MV-4-11 (cell line): ENCODE measurements around the gene TADA2A.

Experiments used
- DNase-seq: peaks from one replicate; lab custom pipeline; 2025; lab: John Stamatoyannopoulos, UW

Gene TADA2A

DNA sequence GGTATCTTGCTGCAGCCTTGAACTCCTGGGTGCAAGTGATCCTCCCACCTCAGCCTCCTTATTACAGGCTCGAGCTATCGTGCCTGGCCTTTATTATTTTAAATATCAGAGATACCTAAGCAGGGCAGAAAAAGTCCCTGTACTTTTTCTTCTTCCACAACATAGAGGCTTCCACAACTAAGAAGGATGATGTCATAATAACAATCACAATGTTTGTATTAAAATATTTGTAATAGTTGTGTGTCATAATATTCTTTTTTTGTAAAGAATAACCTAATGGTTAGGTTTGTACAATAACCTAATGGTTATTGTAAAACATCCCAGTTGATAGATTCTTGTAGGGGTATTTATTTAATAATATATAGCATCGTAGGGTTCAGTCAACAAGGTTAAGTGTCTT is 56.4 kb downstream of the TADA2A start:
- DNase-seq: no peak

GRCh38 chr17:37465069-37465616 is 58.5 kb downstream of the TADA2A start:
- DNase-seq: peak; percentile 23

DNA sequence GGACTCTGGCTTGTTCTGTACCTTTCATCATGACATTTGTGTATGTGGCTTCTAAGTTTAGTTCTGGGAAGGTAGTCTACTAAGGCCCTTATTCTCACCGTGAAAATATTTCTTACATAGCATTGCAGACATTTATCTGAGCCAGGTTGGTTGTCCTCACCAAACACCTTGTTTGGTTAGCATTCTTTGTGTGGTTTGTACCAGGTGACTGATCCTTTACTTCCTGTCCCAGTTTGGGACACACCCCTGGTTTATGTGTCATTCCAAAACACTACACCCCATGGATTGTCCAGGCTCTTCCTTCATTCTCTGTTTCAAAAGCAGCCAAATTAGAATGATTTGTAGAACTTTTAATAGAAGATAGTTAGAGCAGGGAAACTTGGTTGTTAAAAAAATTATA is 59.8 kb downstream of the TADA2A start:
- no peak for DNase-seq

- DNase-seq: no peak
Measured at GRCh38 chr17:37470181-37470580, 63.5 kb downstream of the TADA2A start.

DNA sequence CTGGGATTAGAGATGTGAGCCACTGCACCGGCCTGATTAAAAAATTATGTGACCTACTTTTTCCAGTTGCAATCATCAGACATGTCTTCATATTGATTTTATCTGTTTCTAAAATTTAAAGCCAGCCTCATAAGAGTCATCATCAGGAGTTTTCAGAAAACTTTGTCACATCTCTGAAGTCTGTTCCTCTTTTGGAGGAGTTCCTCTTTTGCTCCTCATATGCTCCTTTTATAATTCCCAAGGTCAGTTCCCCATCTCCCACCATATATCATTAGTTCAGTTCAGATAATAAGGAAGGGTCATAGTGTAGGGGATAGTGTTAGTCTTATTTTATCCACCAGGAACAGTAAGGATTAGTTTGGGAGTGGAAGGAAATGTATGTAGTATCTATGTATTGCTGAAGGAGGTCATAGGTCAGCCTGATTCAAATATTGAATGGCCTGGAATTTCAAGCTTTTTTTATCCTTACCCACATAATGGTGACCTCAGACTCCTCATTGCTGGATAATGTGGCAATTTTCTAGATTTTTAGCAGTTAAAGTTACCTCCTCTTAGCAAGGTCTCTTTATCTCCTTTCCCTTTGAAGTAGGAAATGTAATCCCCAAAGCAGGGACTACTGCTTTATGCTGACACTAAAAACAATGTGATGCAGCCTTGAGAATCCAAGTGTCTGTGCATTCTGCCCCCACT is 69.2 kb downstream of the TADA2A start:
- peak; percentile 74 for DNase-seq

DNA sequence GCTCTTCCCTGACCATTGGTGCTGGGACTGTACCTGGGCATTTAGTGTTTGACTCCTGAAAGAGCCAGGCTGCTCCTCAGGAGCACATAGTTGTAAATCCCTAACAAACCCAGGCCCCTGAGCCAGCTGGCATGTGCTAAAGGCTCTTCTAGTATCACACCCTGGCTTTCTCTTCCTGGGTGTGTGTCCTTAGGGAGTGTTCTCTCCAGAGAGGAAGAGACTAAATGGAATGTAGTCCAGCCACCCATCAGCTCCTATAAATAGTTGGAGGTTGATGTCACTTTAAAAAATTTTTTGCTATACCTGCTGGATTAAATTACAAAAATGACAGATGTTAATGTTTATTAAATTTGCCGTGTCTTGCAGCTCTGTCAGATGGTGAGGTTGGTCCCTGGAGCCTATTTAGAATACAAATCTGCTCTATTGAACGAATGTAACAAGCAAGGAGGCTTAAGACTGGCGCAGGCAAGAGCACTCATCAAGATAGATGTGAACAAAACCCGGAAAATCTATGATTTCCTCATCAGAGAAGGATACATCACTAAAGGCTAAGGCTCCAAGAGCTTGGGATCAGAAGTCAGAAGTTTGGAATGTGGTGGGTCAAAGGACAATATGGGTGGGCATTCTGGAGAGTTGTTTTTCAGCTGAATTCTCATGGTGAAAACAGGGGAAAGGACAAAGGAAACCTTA is 69.9 kb downstream of the TADA2A start:
- DNase-seq: no peak

DNA sequence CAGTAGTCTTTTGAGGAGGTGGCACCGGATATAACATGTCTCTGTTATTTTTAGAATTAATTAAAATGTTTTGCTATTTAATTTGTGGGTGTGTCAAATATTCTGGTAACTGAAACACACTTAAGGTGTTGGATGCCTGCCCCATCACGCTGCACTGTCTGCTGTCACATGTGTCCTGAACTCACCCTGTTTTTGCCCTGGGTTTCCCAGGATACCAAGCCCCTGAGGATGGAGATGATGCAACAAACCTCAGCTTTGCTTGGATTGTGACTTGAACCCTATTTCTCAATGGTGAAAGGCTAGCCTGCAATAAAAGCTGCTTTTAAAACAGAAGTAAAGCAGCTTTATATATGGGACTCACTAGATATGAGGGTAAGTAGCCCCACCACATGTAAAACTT is 71.5 kb downstream of the TADA2A start:
- peak; percentile 41 for DNase-seq

DNA sequence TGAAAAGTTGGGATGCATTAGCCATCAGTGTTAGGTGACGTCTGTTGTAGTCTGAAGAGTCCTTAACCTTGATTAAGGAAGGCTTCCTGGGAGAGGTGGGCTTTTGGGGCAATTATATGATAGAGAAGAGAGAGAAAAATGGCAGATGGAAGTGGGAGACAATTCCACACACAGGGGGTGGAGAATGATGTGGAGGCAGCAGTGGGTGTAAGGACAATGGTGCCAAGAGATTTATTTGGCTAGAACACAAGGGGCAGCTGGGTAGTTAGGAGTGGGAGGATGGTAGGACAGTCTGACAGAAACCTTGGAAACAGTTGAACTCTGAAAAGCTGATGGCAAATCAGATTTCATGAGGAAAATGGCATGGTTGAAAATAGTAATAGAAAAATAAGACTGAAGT is 72.3 kb downstream of the TADA2A start:
- DNase-seq: no peak

DNA sequence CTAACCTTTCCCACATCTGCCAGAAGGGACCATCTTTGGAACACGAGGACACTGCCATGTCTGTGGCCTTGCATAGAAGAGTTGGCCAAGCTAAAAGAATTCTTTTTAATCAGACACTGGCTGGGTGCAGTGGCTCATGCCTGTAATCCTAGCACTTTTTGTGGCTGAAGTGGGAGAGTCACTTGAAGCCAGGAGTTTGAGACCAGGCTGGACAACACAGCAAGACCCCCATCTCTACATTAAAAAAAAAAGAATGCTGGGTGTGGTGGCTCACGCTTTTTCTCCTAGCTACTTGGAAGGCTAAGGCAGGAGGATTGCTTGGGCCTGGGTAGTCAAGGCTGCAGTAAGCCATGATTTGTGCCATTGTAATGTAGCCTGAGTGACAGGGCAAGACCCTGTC is 73.7 kb downstream of the TADA2A start:
- no peak for DNase-seq

DNA sequence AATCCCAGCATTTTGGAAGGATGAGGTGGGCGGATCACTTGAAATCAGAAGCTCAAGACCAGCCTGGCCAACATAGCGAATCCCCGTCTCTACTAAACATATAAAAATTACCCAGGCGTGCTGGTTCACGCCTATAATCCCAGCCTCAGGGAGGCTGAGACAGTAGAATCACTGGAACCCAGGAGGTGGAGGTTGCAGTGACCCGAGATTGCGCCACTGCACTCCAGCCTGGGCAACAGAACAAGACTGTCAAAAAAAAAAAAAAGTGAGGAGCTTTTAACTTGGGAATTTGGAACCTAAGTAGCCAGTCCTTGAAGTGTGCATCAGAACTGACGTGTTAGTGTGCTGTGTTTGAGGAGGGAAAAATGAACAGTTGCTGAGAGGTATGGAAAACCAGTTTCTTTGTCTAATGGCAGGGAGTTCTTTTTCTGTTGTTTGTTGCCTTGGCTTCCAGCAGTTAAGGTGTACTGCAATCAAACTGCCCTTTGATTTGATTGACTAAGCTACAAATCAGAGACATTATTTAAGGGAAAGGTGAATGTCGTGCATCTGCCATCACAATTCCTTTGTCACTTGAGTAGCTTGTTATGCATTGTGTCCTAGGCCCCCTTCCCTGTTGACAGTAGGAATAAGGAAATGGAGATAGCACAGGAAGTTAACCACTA is 74.4 kb downstream of the TADA2A start:
- DNase-seq: no peak

- peak; percentile 60 for DNase-seq
Measured at GRCh38 chr17:37483311-37484039, 76.8 kb downstream of the TADA2A start.

DNA sequence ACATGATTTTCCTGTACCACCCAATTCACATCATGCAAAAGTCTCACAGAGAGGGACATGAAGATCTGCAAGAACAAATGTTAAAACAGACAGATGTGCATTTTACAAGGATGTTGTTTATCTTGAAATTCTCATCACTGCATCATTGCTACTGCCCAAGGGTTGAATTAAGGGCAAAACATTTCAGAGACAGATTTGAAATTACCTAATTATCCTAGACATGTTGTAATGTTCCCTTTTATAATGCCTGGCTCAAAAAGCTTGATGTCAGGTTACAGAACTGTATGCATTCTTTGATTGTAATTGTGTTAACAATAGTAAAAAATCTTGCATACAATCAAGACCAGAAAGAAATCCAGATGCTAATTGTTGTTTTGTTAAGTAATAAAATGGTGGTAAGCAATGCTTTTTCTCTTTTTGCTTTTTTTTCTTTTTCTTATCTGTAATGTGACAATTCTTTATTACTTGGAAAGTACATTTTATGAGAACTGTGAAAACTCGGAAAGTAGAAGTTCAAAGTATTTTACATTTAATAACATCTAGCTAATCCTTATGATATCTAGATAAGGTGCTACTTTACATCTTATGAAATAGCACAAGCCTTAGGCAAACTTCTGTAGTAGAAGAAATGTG is 79.4 kb downstream of the TADA2A start:
- no peak for DNase-seq

GRCh38 chr17:37488009-37488604 is 81.4 kb downstream of the TADA2A start:
- DNase-seq: peak; percentile 14

- no peak for DNase-seq
Measured at GRCh38 chr17:37488607-37489196, 82.0 kb downstream of the TADA2A start.

- peak; percentile 48 for DNase-seq
Measured at GRCh38 chr17:37489197-37490001, 82.7 kb downstream of the TADA2A start, which contains the start of gene DUSP14. TSS of gene DUSP14 (plus strand) at chr17:37489891. CDS start at chr17:37512273, 22,382 bp downstream.

DNA sequence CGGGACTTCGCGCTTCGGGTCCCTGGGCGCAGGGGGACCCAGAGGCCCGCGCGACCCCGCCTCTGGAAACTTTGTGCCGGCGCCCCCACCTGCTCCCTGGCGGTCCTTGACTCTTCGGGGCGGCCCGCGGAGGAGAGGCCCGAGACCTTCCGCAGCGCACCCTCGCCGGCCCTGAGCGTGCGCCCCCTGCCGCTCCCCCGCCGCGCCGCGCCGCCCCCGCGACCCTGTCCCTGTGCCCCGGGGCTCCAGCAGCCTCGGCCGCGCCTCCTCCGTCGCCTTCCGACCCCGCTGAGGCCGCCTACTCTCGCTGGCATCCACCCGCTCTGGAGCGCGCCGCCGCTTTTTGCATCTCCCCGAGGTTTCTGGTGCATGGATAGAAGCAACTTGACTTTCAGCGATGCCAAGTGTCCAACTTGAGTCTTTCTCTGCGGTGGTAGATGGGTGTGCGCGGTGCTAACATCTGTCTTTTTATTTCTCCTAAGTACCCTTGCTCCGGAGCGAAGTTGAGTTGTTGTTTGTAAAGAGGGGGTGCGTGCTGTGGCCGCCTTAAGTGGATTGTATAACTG is 83.4 kb downstream of the TADA2A start:
- DNase-seq: peak; percentile 16

- peak; percentile 39 for DNase-seq
Measured at GRCh38 chr17:37490638-37491614, 84.2 kb downstream of the TADA2A start.

GRCh38 chr17:37492167-37492566 is 85.5 kb downstream of the TADA2A start:
- DNase-seq: no peak
